H1 (cell line): ENCODE measurements around the gene GPR141. TPM values are rescaled to one million over a fixed set of nuclear protein-coding genes. Genes with fewer than 3 reads are reported as not detected.

Source experiments
- CTCF ChIA-PET: fragments of 300-600 bp; sonication (Branson Sonifier 250); formaldehyde crosslinking; loops from one replicate; lab custom pipeline; 2021; ENCODE audit not compliant: partially characterized antibody; lab: Charles Lee
- POLR2A ChIA-PET: fragments of 300-600 bp; sonication (Branson Sonifier 250); formaldehyde crosslinking; loops from one replicate; lab custom pipeline; 2021; ENCODE audit warnings: inconsistent platforms; ENCODE audit not compliant: partially characterized antibody; lab: Charles Lee
- DNase-seq, 2 experiments: peaks; one replicate each; pipeline versions ENCODE4 v3.0.0 to v3.0.0-alpha.2; 2010 to 2022; ENCODE audit warnings: low spot score in 2 of 2, low read depth in 1 of 2, mixed read lengths in 1 of 2
- FAIRE-seq: peaks from 2 replicates; lab custom pipeline; 2011; peaks lifted over from hg19 to GRCh38; lab: Jason Lieb, UNC
- H2AFZ ChIP-seq: 2 replicates; pipeline ENCODE4 v1.8.1; 2012; ENCODE audit warnings: low read length, inconsistent platforms
- H2AK5ac ChIP-seq: 2 replicates; pipeline ENCODE4 v1.6.1; 2013; ENCODE audit warnings: low read depth, low read length
- H2BK120ac ChIP-seq: replicated peaks from 2 replicates; pipeline ENCODE3; 2013; ENCODE audit warnings: low read depth, low read length, inconsistent platforms
- H2BK12ac ChIP-seq: 2 replicates; pipeline ENCODE4 v1.6.1; 2013; ENCODE audit warnings: low read depth, low read length
- H2BK15ac ChIP-seq: 2 replicates; pipeline ENCODE4 v1.6.1; 2013; ENCODE audit warnings: low read length
- H2BK20ac ChIP-seq: 2 replicates; pipeline ENCODE4 v1.6.1; 2013; ENCODE audit warnings: low read length
- H2BK5ac ChIP-seq: 2 replicates; pipeline ENCODE4 v1.6.1; 2013; ENCODE audit warnings: low read depth, low read length
- H3K14ac ChIP-seq: 2 replicates; pipeline ENCODE4 v1.6.1; 2013; ENCODE audit warnings: inconsistent platforms; ENCODE audit not compliant: insufficient read length
- H3K18ac ChIP-seq: 2 replicates; pipeline ENCODE4 v1.6.1; 2013; ENCODE audit warnings: low read length; ENCODE audit errors: extremely low read depth
- H3K23ac ChIP-seq: 2 replicates; pipeline ENCODE4 v1.6.1; 2013; ENCODE audit warnings: inconsistent platforms; ENCODE audit not compliant: insufficient read length
- H3K23me2 ChIP-seq: 2 replicates; pipeline ENCODE4 v1.6.1; 2013; ENCODE audit warnings: low read depth, low read length
- H3K27ac ChIP-seq: 2 replicates; pipeline ENCODE4 v1.6.1; 2011; ENCODE audit warnings: low read depth, low read length, inconsistent platforms
- H3K27me3 ChIP-seq, 4 experiments: replicated peaks in 1 of 4; 1 replicate in 1 of 4; 2 replicates in 3 of 4; pipeline versions ENCODE4 v1.6.1 to v1.8.1; 2011 to 2013; ENCODE audit warnings: low read length in 3 of 4, mild to moderate bottlenecking in 3 of 4, inconsistent platforms in 2 of 4, mixed read lengths in 2 of 4, moderate library complexity in 1 of 4; ENCODE audit not compliant: control insufficient read depth in 3 of 4, insufficient read depth in 3 of 4; ENCODE audit errors: extremely low read depth in 1 of 4
- H3K36me3 ChIP-seq, 4 experiments: 2 replicates each; pipeline versions ENCODE4 v1.6.1 to v1.8.1; 2011 to 2013; ENCODE audit warnings: mild to moderate bottlenecking in 4 of 4, low read length in 3 of 4, moderate library complexity in 2 of 4, control low read depth in 1 of 4, inconsistent platforms in 1 of 4; ENCODE audit not compliant: insufficient read depth in 4 of 4, control insufficient read depth in 2 of 4
- H3K4ac ChIP-seq: replicated peaks from 2 replicates; pipeline ENCODE3; 2013; ENCODE audit warnings: low read length, low read depth, mixed read lengths, inconsistent platforms; ENCODE audit not compliant: insufficient read length
- H3K4me1 ChIP-seq, 4 experiments: replicated peaks in 1 of 4; 1 replicate in 1 of 4; 2 replicates in 3 of 4; pipeline versions ENCODE4 v1.6.1 to v1.8.1; 2011 to 2013; ENCODE audit warnings: low read length in 3 of 4, inconsistent platforms in 2 of 4, mixed read lengths in 1 of 4; ENCODE audit not compliant: insufficient read depth in 4 of 4, control insufficient read depth in 3 of 4
- H3K4me2 ChIP-seq, 2 experiments: 2 replicates each; pipeline versions ENCODE4 v1.6.1 to v1.8.1; 2011 to 2013; ENCODE audit warnings: low read depth in 2 of 2, low read length in 2 of 2, control low read depth in 1 of 2, inconsistent platforms in 1 of 2, mild to moderate bottlenecking in 1 of 2; ENCODE audit not compliant: insufficient read depth in 1 of 2
- H3K4me3 ChIP-seq, 4 experiments: fragments of 200-600, 300-600 bp in 1 of 4; sonication (generic), shearing (Covaris generic), sonication (Bioruptor Twin) in 1 of 4; 2 replicates each; pipeline versions ENCODE4 v1.5.1 to v1.8.1; 2011 to 2016; ENCODE audit warnings: low read length in 4 of 4, low read depth in 3 of 4, control low read depth in 2 of 4, inconsistent platforms in 2 of 4, mild to moderate bottlenecking in 2 of 4, mixed read lengths in 1 of 4, moderate library complexity in 1 of 4; ENCODE audit not compliant: insufficient read depth in 2 of 4; ENCODE audit errors: extremely low read depth in 1 of 4
- H3K56ac ChIP-seq: replicated peaks from 2 replicates; pipeline ENCODE3; 2013; ENCODE audit warnings: low read depth, mild to moderate bottlenecking, mixed read lengths, low read length, inconsistent platforms; ENCODE audit not compliant: insufficient read length
- H3K79me1 ChIP-seq: 2 replicates; pipeline ENCODE4 v1.6.1; 2013; ENCODE audit warnings: low read depth, low read length, control low read depth
- H3K79me2 ChIP-seq, 2 experiments: 2 replicates each; pipeline versions ENCODE4 v1.6.1 to v1.8.1; 2012 to 2013; ENCODE audit warnings: low read length in 2 of 2, mild to moderate bottlenecking in 2 of 2, inconsistent platforms in 1 of 2; ENCODE audit not compliant: insufficient read depth in 2 of 2, control insufficient read depth in 1 of 2
- H3K9ac ChIP-seq, 4 experiments: replicated peaks in 1 of 4; 1 replicate in 1 of 4; 2 replicates in 3 of 4; pipeline versions ENCODE4 v1.6.1 to v1.8.1; 2011 to 2013; ENCODE audit warnings: low read depth in 3 of 4, low read length in 3 of 4, control low read depth in 2 of 4, mild to moderate bottlenecking in 2 of 4, moderate library complexity in 2 of 4, inconsistent platforms in 1 of 4; ENCODE audit errors: extremely low read depth in 1 of 4
- H3K9me3 ChIP-seq, 2 experiments: 2 replicates each; pipeline versions ENCODE4 v1.6.1 to v1.8.1; 2012 to 2013; ENCODE audit warnings: mild to moderate bottlenecking in 2 of 2, moderate library complexity in 2 of 2, control low read depth in 1 of 2, inconsistent platforms in 1 of 2, low read depth in 1 of 2, low read length in 1 of 2, mixed read lengths in 1 of 2; ENCODE audit not compliant: insufficient read depth in 2 of 2
- H4K20me1 ChIP-seq, 2 experiments: replicated peaks in 1 of 2; 2 replicates each; pipeline versions ENCODE3 to v1.8.1; 2011 to 2013; ENCODE audit warnings: inconsistent platforms in 2 of 2, low read length in 2 of 2, mild to moderate bottlenecking in 1 of 2; ENCODE audit not compliant: insufficient read depth in 2 of 2, control insufficient read depth in 1 of 2
- H4K5ac ChIP-seq: 2 replicates; pipeline ENCODE4 v1.6.1; 2013; ENCODE audit warnings: low read length, low read depth, mixed read lengths, inconsistent platforms; ENCODE audit not compliant: insufficient read length
- H4K8ac ChIP-seq: 2 replicates; pipeline ENCODE4 v1.8.0; 2013; ENCODE audit warnings: mild to moderate bottlenecking, moderate library complexity, low read length, inconsistent platforms; ENCODE audit not compliant: insufficient read depth; ENCODE audit errors: extremely low read depth
- H4K91ac ChIP-seq: replicated peaks from 2 replicates; pipeline ENCODE3; 2013; ENCODE audit warnings: low read length, mixed read lengths, inconsistent platforms; ENCODE audit not compliant: insufficient read length
- SIN3A ChIP-seq, 2 experiments: IDR thresholded peaks in 1 of 2; conservative IDR thresholded peaks in 1 of 2; 2 replicates each; pipeline ENCODE4 v1.6.1; 2011 to 2012; ENCODE audit warnings: low read length in 2 of 2, improper control_type of control experiment in 1 of 2, low read depth in 1 of 2, mild to moderate bottlenecking in 1 of 2
- TEAD4 ChIP-seq: IDR thresholded peaks from 2 replicates; pipeline ENCODE4 v1.6.1; 2012; ENCODE audit warnings: low read depth, low read length, inconsistent platforms, mixed read lengths
- polyA plus RNA-seq, 7 experiments: library from polyadenylated mRNA; depleted of rRNA in 3 of 7; stranded (reverse) in 5 of 7; unstranded in 2 of 7; fragments of >200 nt in 5 of 7; fragments of 200-250 nt in 2 of 7; gene quantifications; 1 replicate in 5 of 7; 2 replicates in 1 of 7; 4 replicates in 1 of 7; pipeline versions ENCODE4 v1.2.1 to v1.2.3, GENCODE V29; 2011 to 2013; ENCODE audit warnings: missing spikeins in 2 of 7, mixed read lengths in 2 of 7
- total RNA-seq: library from RNA; stranded (reverse); fragmentation: NEBNext Ultra II Directional; extraction: Animal tissue kit (Norgen Biotek cat#: 25700); gene quantifications from 2 replicates; pipeline ENCODE4 v1.2.1, GENCODE V29; 2021

The GPR141 gene
- total and polyA plus RNA-seq, 2 of the 8 experiments (the other 6 are each of a cell fraction or from before 2014, with no cell fraction given): 0.45 to 1.0 TPM

- no peak overlapping the region for H3K56ac ChIP-seq
- H2BK5ac ChIP-seq: no peak overlapping the region
- H3K4me2 ChIP-seq: no peak overlapping the region
- H4K5ac ChIP-seq: no peak overlapping the region
- ChIA-PET CTCF (interaction anchor here (0.5 to 2.8 kb wide), 6 partner anchors 12 to 220 kb away, joined by 3 to 9 read pairs (median 4); no protein-coding TSS in a partner anchor), POLR2A (interaction anchor here (0.6 kb wide), 1 partner anchor 87 kb away, joined by 3 read pairs; no protein-coding TSS in a partner anchor)
- no peaks in the 10 kb centered on the region for H3K23me2 ChIP-seq
- DNase-seq (no peak), FAIRE-seq (no peak)
- no peak overlapping the region for H3K4me3 ChIP-seq
- no peak overlapping the region for H2BK15ac ChIP-seq
- H3K27ac ChIP-seq: no peak overlapping the region
- H3K18ac ChIP-seq: no peak overlapping the region
- H4K91ac ChIP-seq: no peak overlapping the region
- H4K8ac ChIP-seq: no peak overlapping the region
- no peak overlapping the region for H3K23ac ChIP-seq
- H3K79me2 ChIP-seq: no peaks in the 10 kb centered on the region
- H2BK20ac ChIP-seq: no peak overlapping the region
- H2AFZ ChIP-seq: no peak overlapping the region
- no peaks in the 10 kb centered on the region for H3K79me1 ChIP-seq
- no peaks in the 10 kb centered on the region for H4K20me1 ChIP-seq
- no peak overlapping the region for H3K9ac ChIP-seq
- H3K14ac ChIP-seq: no peak overlapping the region
- TF ChIP-seq TEAD4: no peak
- no peak for TF ChIP-seq SIN3A (conservative IDR thresholded peaks at IDR 0.05 in 1 of 2, IDR thresholded peaks at IDR 0.05 in 1 of 2; ENCODE audit: low read depth in 1 of 2, low read length in 2 of 2)
- no peaks in the 10 kb centered on the region for H3K4me1 ChIP-seq
- H3K36me3 ChIP-seq: no peaks in the 10 kb centered on the region
- no peak overlapping the region for H2BK12ac ChIP-seq
- H2AK5ac ChIP-seq: no peak overlapping the region
- no peaks in the 10 kb centered on the region for H3K27me3 ChIP-seq
- no peak overlapping the region for H2BK120ac ChIP-seq
- no peak overlapping the region for H3K4ac ChIP-seq
- no peaks in the 10 kb centered on the region for H3K9me3 ChIP-seq
Observed at GRCh38 chr7:37729181-37729580, 45.6 kb downstream of the GPR141 start.
